Peyer's patch (tissue), 4 donors: ENCODE data around the gene CACNA1G.

Source experiments
- POLR2A ChIP-seq, 2 donors: fragments of 450-650 bp; IDR thresholded peaks; one replicate each; pipeline ENCODE4 v1.5.1; 2017; ENCODE audit warnings: antibody characterized with exemption in 2 of 2, mild to moderate bottlenecking in 2 of 2, moderate library complexity in 2 of 2
- TF ChIP-seq, protein P1 (sequence below), 6 experiments: fragments of 450-650 bp in 4 of 6; fragments of 200-600 bp in 2 of 6; sonication (generic) in 1 of 6; IDR thresholded peaks; one replicate each; pipeline ENCODE4 v1.5.1; 2017 to 2019; ENCODE audit warnings: antibody characterized with exemption in 6 of 6, mild to moderate bottlenecking in 3 of 6, moderate library complexity in 1 of 6

- TF ChIP-seq, protein P1, sequence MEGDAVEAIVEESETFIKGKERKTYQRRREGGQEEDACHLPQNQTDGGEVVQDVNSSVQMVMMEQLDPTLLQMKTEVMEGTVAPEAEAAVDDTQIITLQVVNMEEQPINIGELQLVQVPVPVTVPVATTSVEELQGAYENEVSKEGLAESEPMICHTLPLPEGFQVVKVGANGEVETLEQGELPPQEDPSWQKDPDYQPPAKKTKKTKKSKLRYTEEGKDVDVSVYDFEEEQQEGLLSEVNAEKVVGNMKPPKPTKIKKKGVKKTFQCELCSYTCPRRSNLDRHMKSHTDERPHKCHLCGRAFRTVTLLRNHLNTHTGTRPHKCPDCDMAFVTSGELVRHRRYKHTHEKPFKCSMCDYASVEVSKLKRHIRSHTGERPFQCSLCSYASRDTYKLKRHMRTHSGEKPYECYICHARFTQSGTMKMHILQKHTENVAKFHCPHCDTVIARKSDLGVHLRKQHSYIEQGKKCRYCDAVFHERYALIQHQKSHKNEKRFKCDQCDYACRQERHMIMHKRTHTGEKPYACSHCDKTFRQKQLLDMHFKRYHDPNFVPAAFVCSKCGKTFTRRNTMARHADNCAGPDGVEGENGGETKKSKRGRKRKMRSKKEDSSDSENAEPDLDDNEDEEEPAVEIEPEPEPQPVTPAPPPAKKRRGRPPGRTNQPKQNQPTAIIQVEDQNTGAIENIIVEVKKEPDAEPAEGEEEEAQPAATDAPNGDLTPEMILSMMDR (IDR thresholded peaks at IDR 0.05): no peak
- TF ChIP-seq POLR2A (IDR thresholded peaks at IDR 0.05): no peak
These were observed 112.5 kb downstream of the CACNA1G start for GRCh38 chr17:50672831-50673551.
